Ishikawa (cell line): ENCODE measurements around the gene RFTN1.

Source experiments
- CEBPB ChIP-seq: IDR thresholded peaks from 2 replicates; pipeline ENCODE4 v1.6.1; 2012
- CREB1 ChIP-seq: IDR thresholded peaks from 2 replicates; pipeline ENCODE4 v1.6.1; 2012; ENCODE audit warnings: low read depth
- FOXM1 ChIP-seq: IDR thresholded peaks from 2 replicates; pipeline ENCODE4 v1.6.1; 2012; ENCODE audit warnings: low read depth, borderline replicate concordance
- REST ChIP-seq: IDR thresholded peaks from 2 replicates; pipeline ENCODE4 v1.6.1; 2012; ENCODE audit warnings: low read depth, mild to moderate bottlenecking
- TAF1 ChIP-seq: IDR thresholded peaks from 2 replicates; pipeline ENCODE4 v1.6.1; 2012; ENCODE audit warnings: low read depth, mild to moderate bottlenecking
- TCF12 ChIP-seq: IDR thresholded peaks from 2 replicates; pipeline ENCODE4 v1.6.1; 2012; ENCODE audit warnings: low read depth
- TEAD4 ChIP-seq: IDR thresholded peaks from 2 replicates; pipeline ENCODE4 v1.6.1; 2012

- TF ChIP-seq TAF1 (no peak), REST (no peak), CREB1 (no peak), CEBPB (no peak), FOXM1 (no peak), TCF12 (no peak), TEAD4 (no peak)
Observed at GRCh38 chr3:16409032-16409431, 104.5 kb downstream of the RFTN1 start.
